WTC11 (cell line): ENCODE measurements around the gene DPEP2NB. TPM values are rescaled to one million over a fixed set of nuclear protein-coding genes. Genes with fewer than 3 reads are reported as not detected.

ENCODE experiments used
- ATAC-seq: fragments of 200-7000 bp; cut with Tn5 transposase; 2 replicates; pipeline ENCODE4 v1.10.0; 2021; ENCODE audit warnings: mild to moderate bottlenecking, moderate library complexity
- CTCF ChIA-PET: fragments of 300-600 bp; sonication (Branson Sonifier 250); formaldehyde crosslinking; loops from one replicate; lab custom pipeline; 2021; ENCODE audit warnings: antibody characterized with exemption; lab: Charles Lee
- POLR2A ChIA-PET: fragments of 350-600 bp; sonication (Branson Sonifier 250); formaldehyde crosslinking; loops from one replicate; lab custom pipeline; 2021; ENCODE audit warnings: antibody characterized with exemption; lab: Charles Lee
- DNase-seq: peaks from one replicate; pipeline ENCODE4 v3.0.0; 2021; ENCODE audit warnings: low spot score
- H3K27ac Mint-ChIP-seq: 2 replicates; pipeline ENCODE4 v1.8.0; 2021; ENCODE audit warnings: mixed read lengths
- H3K27me3 Mint-ChIP-seq: 2 replicates; pipeline ENCODE4 v1.8.0; 2021; ENCODE audit warnings: low read depth, mild to moderate bottlenecking, moderate library complexity, mixed read lengths
- H3K36me3 Mint-ChIP-seq: 2 replicates; pipeline ENCODE4 v1.8.0; 2021; ENCODE audit warnings: mixed read lengths
- H3K4me1 Mint-ChIP-seq: 2 replicates; pipeline ENCODE4 v1.8.0; 2022; ENCODE audit warnings: mixed read lengths
- H3K4me3 Mint-ChIP-seq: 2 replicates; pipeline ENCODE4 v1.8.0; 2021; ENCODE audit warnings: mild to moderate bottlenecking, moderate library complexity, mixed read lengths
- H3K9me3 Mint-ChIP-seq: 2 replicates; pipeline ENCODE4 v1.8.0; 2021; ENCODE audit warnings: mixed read lengths
- E2F1 ChIP-seq: sonication (generic); formaldehyde crosslinking; IDR thresholded peaks from 2 replicates; pipeline ENCODE4 v1.8.0; 2022; ENCODE audit warnings: mild to moderate bottlenecking, missing genetic modification reagents
- ETV6 ChIP-seq: sonication (generic); formaldehyde crosslinking; IDR thresholded peaks from 2 replicates; pipeline ENCODE4 v1.8.1; 2022; ENCODE audit warnings: mild to moderate bottlenecking, missing genetic modification reagents
- GABPB1 ChIP-seq: sonication (generic); formaldehyde crosslinking; IDR thresholded peaks from 2 replicates; pipeline ENCODE4 v1.8.1; 2023; ENCODE audit warnings: mild to moderate bottlenecking, missing genetic modification reagents
- HMGA2 ChIP-seq: fragments of 250-450 bp; sonication (Bioruptor Pico); IDR thresholded peaks from 2 replicates; pipeline ENCODE4 v1.4.0; 2021; ENCODE audit warnings: mild to moderate bottlenecking, moderate library complexity
- HMGXB4 ChIP-seq: sonication (generic); formaldehyde crosslinking; IDR thresholded peaks from 2 replicates; pipeline ENCODE4 v1.8.1; 2023; ENCODE audit warnings: mild to moderate bottlenecking, moderate library complexity, missing genetic modification reagents
- IRF2 ChIP-seq: sonication (generic); formaldehyde crosslinking; IDR thresholded peaks from 2 replicates; pipeline ENCODE4 v1.8.0; 2022; ENCODE audit warnings: low read depth, missing genetic modification reagents, borderline replicate concordance
- NFYB ChIP-seq: sonication (generic); formaldehyde crosslinking; conservative IDR thresholded peaks from 2 replicates; pipeline ENCODE4 v1.8.0; 2022; ENCODE audit warnings: low read depth, missing genetic modification reagents
- NR2C2 ChIP-seq: sonication (generic); formaldehyde crosslinking; IDR thresholded peaks from 2 replicates; pipeline ENCODE4 v1.8.0; 2022; ENCODE audit warnings: mild to moderate bottlenecking, missing genetic modification reagents
- TEAD1 ChIP-seq: sonication (generic); formaldehyde crosslinking; IDR thresholded peaks from 2 replicates; pipeline ENCODE4 v1.8.0; 2022; ENCODE audit warnings: mild to moderate bottlenecking, missing genetic modification reagents
- ZNF423 ChIP-seq: fragments of 250-450 bp; sonication (Bioruptor Pico); IDR thresholded peaks from 2 replicates; pipeline ENCODE4 v2.1.2; 2022; ENCODE audit warnings: mild to moderate bottlenecking, moderate library complexity
- total RNA-seq: library from RNA; stranded (reverse); gene quantifications from 3 replicates; pipeline ENCODE4 v1.2.3, GENCODE V29; 2021
- TF ChIP-seq, protein P1 (sequence below): sonication (generic); formaldehyde crosslinking; conservative IDR thresholded peaks from 2 replicates; pipeline ENCODE4 v1.8.1; 2022; ENCODE audit warnings: mild to moderate bottlenecking, missing genetic modification reagents
- TF ChIP-seq, protein P2 (sequence below): fragments of 200-600 bp; IDR thresholded peaks from 2 replicates; pipeline ENCODE4 v1.8.0; 2022; ENCODE audit warnings: antibody characterized with exemption
- TF ChIP-seq, protein P3 (sequence below): fragments of 250-450 bp; sonication (Bioruptor Pico); IDR thresholded peaks from 2 replicates; pipeline ENCODE4 v2.1.2; 2022; ENCODE audit warnings: mild to moderate bottlenecking, moderate library complexity
- TF ChIP-seq, protein P4 (sequence below): sonication (generic); formaldehyde crosslinking; IDR thresholded peaks from 2 replicates; pipeline ENCODE4 v1.8.1; 2023; ENCODE audit warnings: mild to moderate bottlenecking, missing genetic modification reagents
- TF ChIP-seq, protein P5 (sequence below): sonication (generic); formaldehyde crosslinking; IDR thresholded peaks from 2 replicates; pipeline ENCODE4 v1.8.0; 2022; ENCODE audit warnings: mild to moderate bottlenecking, missing genetic modification reagents
- TF ChIP-seq, protein P6 (sequence below): sonication (generic); formaldehyde crosslinking; IDR thresholded peaks from 2 replicates; pipeline ENCODE4 v1.8.0; 2023; ENCODE audit warnings: mild to moderate bottlenecking, missing genetic modification reagents
- TF ChIP-seq, protein P7 (sequence below): fragments of 250-450 bp; sonication (Bioruptor Pico); IDR thresholded peaks from 2 replicates; pipeline ENCODE4 v1.9.0; 2021; ENCODE audit warnings: mild to moderate bottlenecking

DPEP2NB gene
- total RNA-seq, 1 experiment from 2014 or later, result not detected

GRCh38 chr16:68005786-68006286, 9.9 kb downstream of the DPEP2NB start (continued):
- TF ChIP-seq NR2C2 (no peak), HMGA2 (CRISPR knock-in tag) (no peak), NFYB (CRISPR knock-in tag) (no peak)
- TF ChIP-seq, protein P1, sequence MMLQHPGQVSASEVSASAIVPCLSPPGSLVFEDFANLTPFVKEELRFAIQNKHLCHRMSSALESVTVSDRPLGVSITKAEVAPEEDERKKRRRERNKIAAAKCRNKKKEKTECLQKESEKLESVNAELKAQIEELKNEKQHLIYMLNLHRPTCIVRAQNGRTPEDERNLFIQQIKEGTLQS, result no peak

DNA sequence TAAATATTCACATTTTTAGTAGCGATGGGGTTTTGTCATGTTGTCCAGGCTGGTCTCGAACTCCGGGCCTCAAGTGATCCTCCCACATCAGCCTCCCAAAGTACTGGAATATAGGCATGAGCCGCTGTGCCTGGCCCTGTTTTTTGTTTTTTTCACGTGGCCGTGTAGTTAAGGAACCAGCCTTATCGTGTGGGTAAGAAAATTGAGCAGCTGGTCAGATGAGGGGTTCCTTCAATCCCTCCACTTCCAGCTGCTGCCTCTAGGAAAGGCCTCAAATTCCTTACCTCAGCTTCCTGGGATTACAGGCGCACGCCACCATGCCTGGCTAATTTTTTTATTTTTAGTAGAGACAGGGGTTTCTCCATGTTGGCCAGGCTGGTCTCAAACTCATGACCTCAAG, 10.5 kb downstream of the DPEP2NB start:
- ATAC-seq (no peak), DNase-seq (no peak)
- peaks cover 14% of the 10 kb centered on the region for H3K4me1 Mint-ChIP-seq
- ChIA-PET CTCF (interaction anchor here (0.7 to 3.8 kb wide), 5 partner anchors 11 to 242 kb away, joined by 3 to 17 read pairs (median 5); partner anchors contain the start of gene DUS2), POLR2A (no interaction called here)
- TF ChIP-seq ZNF423, result no peak
- H3K9me3 Mint-ChIP-seq, result no peaks in the 10 kb centered on the region
- H3K36me3 Mint-ChIP-seq, result no peaks in the 10 kb centered on the region
- H3K27me3 Mint-ChIP-seq, result no peaks in the 10 kb centered on the region; the same call in 1 of the 2 replicates
- no peak overlapping the region; the same call in 1 of the 2 replicates for H3K27ac Mint-ChIP-seq
- no peak overlapping the region for H3K4me3 Mint-ChIP-seq

- POLR2A ChIA-PET, result interaction anchor here (0.8 kb wide), 1 partner anchor 20 kb away, joined by 3 read pairs; the partner anchor contains the start of genes DDX28 and DUS2
- Mint-ChIP-seq H3K4me3 (no peak overlapping the region), H3K9me3 (peaks cover 4% of the 10 kb centered on the region), H3K4me1 (peaks cover 8% of the 10 kb centered on the region)
- DNase-seq, result no peak
- TF ChIP-seq IRF2, result no peak
- TF ChIP-seq, protein P2, sequence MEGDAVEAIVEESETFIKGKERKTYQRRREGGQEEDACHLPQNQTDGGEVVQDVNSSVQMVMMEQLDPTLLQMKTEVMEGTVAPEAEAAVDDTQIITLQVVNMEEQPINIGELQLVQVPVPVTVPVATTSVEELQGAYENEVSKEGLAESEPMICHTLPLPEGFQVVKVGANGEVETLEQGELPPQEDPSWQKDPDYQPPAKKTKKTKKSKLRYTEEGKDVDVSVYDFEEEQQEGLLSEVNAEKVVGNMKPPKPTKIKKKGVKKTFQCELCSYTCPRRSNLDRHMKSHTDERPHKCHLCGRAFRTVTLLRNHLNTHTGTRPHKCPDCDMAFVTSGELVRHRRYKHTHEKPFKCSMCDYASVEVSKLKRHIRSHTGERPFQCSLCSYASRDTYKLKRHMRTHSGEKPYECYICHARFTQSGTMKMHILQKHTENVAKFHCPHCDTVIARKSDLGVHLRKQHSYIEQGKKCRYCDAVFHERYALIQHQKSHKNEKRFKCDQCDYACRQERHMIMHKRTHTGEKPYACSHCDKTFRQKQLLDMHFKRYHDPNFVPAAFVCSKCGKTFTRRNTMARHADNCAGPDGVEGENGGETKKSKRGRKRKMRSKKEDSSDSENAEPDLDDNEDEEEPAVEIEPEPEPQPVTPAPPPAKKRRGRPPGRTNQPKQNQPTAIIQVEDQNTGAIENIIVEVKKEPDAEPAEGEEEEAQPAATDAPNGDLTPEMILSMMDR, result no peak
- TF ChIP-seq, all 79 proteins: peak for 0
- H3K27ac Mint-ChIP-seq, result no peak overlapping the region
- no peak for ATAC-seq
- CTCF ChIA-PET, result interaction anchor here (2.0 kb wide), 1 partner anchor 38 kb away, joined by 7 read pairs; no protein-coding TSS in a partner anchor
- H3K36me3 Mint-ChIP-seq, result no peaks in the 10 kb centered on the region
- H3K27me3 Mint-ChIP-seq, result no peaks in the 10 kb centered on the region
These were observed 12.7 kb downstream of the DPEP2NB start for GRCh38 chr16:68003031-68003430.

GRCh38 chr16:68000450-68000849, 15.3 kb downstream of the DPEP2NB start:
- POLR2A ChIA-PET, result no interaction called here
- DNase-seq, result no peak
- ATAC-seq, result no peak
- no peaks in the 10 kb centered on the region for H3K36me3 Mint-ChIP-seq
- CTCF ChIA-PET, result no interaction called here
- H3K27me3 Mint-ChIP-seq, result no peaks in the 10 kb centered on the region
- peaks cover under 1% of the 10 kb centered on the region for H3K4me1 Mint-ChIP-seq
- H3K4me3 Mint-ChIP-seq, result no peak overlapping the region
- H3K9me3 Mint-ChIP-seq, result peaks cover 4% of the 10 kb centered on the region
- no peak overlapping the region for H3K27ac Mint-ChIP-seq
- TF ChIP-seq, protein P3, sequence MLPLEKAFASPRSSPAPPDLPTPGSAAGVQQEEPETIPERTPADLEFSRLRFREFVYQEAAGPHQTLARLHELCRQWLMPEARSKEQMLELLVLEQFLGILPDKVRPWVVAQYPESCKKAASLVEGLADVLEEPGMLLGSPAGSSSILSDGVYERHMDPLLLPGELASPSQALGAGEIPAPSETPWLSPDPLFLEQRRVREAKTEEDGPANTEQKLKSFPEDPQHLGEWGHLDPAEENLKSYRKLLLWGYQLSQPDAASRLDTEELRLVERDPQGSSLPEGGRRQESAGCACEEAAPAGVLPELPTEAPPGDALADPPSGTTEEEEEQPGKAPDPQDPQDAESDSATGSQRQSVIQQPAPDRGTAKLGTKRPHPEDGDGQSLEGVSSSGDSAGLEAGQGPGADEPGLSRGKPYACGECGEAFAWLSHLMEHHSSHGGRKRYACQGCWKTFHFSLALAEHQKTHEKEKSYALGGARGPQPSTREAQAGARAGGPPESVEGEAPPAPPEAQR (CRISPR knock-in tag), result no peak
- TF ChIP-seq, protein P4, sequence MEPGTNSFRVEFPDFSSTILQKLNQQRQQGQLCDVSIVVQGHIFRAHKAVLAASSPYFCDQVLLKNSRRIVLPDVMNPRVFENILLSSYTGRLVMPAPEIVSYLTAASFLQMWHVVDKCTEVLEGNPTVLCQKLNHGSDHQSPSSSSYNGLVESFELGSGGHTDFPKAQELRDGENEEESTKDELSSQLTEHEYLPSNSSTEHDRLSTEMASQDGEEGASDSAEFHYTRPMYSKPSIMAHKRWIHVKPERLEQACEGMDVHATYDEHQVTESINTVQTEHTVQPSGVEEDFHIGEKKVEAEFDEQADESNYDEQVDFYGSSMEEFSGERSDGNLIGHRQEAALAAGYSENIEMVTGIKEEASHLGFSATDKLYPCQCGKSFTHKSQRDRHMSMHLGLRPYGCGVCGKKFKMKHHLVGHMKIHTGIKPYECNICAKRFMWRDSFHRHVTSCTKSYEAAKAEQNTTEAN (CRISPR knock-in tag), result no peak
- TF ChIP-seq, protein P5, sequence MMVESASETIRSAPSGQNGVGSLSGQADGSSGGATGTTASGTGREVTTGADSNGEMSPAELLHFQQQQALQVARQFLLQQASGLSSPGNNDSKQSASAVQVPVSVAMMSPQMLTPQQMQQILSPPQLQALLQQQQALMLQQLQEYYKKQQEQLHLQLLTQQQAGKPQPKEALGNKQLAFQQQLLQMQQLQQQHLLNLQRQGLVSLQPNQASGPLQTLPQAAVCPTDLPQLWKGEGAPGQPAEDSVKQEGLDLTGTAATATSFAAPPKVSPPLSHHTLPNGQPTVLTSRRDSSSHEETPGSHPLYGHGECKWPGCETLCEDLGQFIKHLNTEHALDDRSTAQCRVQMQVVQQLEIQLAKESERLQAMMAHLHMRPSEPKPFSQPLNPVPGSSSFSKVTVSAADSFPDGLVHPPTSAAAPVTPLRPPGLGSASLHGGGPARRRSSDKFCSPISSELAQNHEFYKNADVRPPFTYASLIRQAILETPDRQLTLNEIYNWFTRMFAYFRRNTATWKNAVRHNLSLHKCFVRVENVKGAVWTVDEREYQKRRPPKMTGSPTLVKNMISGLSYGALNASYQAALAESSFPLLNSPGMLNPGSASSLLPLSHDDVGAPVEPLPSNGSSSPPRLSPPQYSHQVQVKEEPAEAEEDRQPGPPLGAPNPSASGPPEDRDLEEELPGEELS (CRISPR knock-in tag), result no peak
- no peak for TF ChIP-seq HMGXB4
- TF ChIP-seq, protein P6, sequence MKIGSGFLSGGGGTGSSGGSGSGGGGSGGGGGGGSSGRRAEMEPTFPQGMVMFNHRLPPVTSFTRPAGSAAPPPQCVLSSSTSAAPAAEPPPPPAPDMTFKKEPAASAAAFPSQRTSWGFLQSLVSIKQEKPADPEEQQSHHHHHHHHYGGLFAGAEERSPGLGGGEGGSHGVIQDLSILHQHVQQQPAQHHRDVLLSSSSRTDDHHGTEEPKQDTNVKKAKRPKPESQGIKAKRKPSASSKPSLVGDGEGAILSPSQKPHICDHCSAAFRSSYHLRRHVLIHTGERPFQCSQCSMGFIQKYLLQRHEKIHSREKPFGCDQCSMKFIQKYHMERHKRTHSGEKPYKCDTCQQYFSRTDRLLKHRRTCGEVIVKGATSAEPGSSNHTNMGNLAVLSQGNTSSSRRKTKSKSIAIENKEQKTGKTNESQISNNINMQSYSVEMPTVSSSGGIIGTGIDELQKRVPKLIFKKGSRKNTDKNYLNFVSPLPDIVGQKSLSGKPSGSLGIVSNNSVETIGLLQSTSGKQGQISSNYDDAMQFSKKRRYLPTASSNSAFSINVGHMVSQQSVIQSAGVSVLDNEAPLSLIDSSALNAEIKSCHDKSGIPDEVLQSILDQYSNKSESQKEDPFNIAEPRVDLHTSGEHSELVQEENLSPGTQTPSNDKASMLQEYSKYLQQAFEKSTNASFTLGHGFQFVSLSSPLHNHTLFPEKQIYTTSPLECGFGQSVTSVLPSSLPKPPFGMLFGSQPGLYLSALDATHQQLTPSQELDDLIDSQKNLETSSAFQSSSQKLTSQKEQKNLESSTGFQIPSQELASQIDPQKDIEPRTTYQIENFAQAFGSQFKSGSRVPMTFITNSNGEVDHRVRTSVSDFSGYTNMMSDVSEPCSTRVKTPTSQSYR (CRISPR knock-in tag), result no peak
- TF ChIP-seq GABPB1 (CRISPR knock-in tag), result no peak
- TF ChIP-seq, protein P7, sequence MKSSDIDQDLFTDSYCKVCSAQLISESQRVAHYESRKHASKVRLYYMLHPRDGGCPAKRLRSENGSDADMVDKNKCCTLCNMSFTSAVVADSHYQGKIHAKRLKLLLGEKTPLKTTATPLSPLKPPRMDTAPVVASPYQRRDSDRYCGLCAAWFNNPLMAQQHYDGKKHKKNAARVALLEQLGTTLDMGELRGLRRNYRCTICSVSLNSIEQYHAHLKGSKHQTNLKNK (CRISPR knock-in tag), result no peak
- no peak for TF ChIP-seq E2F1 (CRISPR knock-in tag)
- no peak for TF ChIP-seq ETV6
- TF ChIP-seq TEAD1 (CRISPR knock-in tag), result no peak
